ENCODE results near the gene TRPM3.

DNA sequence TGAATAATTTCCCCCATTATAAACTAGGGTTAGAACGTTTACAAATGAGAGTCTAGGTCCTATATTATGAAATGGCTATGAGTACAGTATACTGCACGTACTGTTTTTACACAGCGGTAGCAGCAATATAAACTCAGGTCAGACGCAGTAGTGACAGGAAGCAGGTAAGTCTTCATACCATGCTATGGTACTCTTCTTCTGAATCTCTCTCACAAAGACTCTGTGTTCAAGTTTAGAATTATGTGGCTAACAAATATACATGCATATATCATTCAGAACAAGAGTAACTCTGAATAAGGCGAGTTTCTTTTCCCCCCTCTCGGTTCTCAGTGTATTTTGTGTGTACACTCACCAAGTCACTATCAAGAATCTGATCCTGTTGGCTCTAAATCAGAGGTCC is 592.0 kb downstream of the TRPM3 start:
- TF ChIP-seq, protein P1, sequence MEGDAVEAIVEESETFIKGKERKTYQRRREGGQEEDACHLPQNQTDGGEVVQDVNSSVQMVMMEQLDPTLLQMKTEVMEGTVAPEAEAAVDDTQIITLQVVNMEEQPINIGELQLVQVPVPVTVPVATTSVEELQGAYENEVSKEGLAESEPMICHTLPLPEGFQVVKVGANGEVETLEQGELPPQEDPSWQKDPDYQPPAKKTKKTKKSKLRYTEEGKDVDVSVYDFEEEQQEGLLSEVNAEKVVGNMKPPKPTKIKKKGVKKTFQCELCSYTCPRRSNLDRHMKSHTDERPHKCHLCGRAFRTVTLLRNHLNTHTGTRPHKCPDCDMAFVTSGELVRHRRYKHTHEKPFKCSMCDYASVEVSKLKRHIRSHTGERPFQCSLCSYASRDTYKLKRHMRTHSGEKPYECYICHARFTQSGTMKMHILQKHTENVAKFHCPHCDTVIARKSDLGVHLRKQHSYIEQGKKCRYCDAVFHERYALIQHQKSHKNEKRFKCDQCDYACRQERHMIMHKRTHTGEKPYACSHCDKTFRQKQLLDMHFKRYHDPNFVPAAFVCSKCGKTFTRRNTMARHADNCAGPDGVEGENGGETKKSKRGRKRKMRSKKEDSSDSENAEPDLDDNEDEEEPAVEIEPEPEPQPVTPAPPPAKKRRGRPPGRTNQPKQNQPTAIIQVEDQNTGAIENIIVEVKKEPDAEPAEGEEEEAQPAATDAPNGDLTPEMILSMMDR (IDR thresholded peaks at IDR 0.05 in 4 of 5, conservative IDR thresholded peaks at IDR 0.05 in 1 of 5): no peak
- no peak for TF ChIP-seq POLR2A (IDR thresholded peaks at IDR 0.05)

Measured in gastrocnemius medialis (tissue), 4 donors.